ENCODE data around the gene HMCN2. TPM values are rescaled to one million over a fixed set of nuclear protein-coding genes. Genes with fewer than 3 reads are reported as not detected.

HMCN2 gene
- total RNA-seq, 1 experiment from 2014 or later: 8.6 TPM

- no peaks in the 10 kb centered on the region for H3K4me1 ChIP-seq (ENCODE audit: insufficient read depth, low read length)
- H4K91ac ChIP-seq (ENCODE audit: insufficient read length, low read depth, low read length): no peak overlapping the region
- H3K79me1 ChIP-seq (ENCODE audit: insufficient read depth, low read depth, low read length, poor library complexity, severe bottlenecking): no peaks in the 10 kb centered on the region
- H4K5ac ChIP-seq (ENCODE audit: insufficient read length, low read depth, low read length): no peak overlapping the region
- H2BK12ac ChIP-seq (ENCODE audit: insufficient read length, low read depth, low read length): no peak overlapping the region
- H3K23ac ChIP-seq (ENCODE audit: insufficient read length, low read depth, low read length): no peak overlapping the region
- no peak overlapping the region for H2BK5ac ChIP-seq (ENCODE audit: insufficient read length, low read length)
- H3K4ac ChIP-seq (ENCODE audit: low read depth, low read length): no peak overlapping the region
- H3T11ph ChIP-seq (ENCODE audit: low read length): no peak overlapping the region
- Mint-ChIP-seq H3K27me3 (ENCODE audit: low read depth) (no peaks in the 10 kb centered on the region), H3K4me3 (no peak overlapping the region), H3K27ac (no peak overlapping the region), H3K36me3 (ENCODE audit: insufficient read depth in 1 of 3, low read depth in 3 of 3) (peaks cover 0 to 2% (median 0%) of the 10 kb centered on the region in 3 experiments; a peak in 2 of 7 replicates), H3K9me3 (no peaks in the 10 kb centered on the region), H3K4me1 (no peaks in the 10 kb centered on the region)
- H3K27me3 ChIP-seq (ENCODE audit: insufficient read depth, low read length): no peaks in the 10 kb centered on the region
- H2BK15ac ChIP-seq (ENCODE audit: low read depth, low read length): no peak overlapping the region
- no peak for DNase-seq
- no peaks in the 10 kb centered on the region for H3K23me2 ChIP-seq (ENCODE audit: insufficient read length, low read depth, low read length, poor library complexity, severe bottlenecking)
- no peak overlapping the region for H3K9ac ChIP-seq (ENCODE audit: extremely low read depth, insufficient read length, low read length)
- no CpG with 5 or more reads among the region's 8 CpGs for WGBS (ENCODE audit: extremely low coverage, insufficient read length, low lambda C conversion rate)
- H2BK20ac ChIP-seq (ENCODE audit: low read depth, low read length, poor library complexity, severe bottlenecking): no peak overlapping the region
- H3K9me3 ChIP-seq (ENCODE audit: control insufficient read depth, low read depth, low read length): no peaks in the 10 kb centered on the region
- no peaks in the 10 kb centered on the region for H3K79me2 ChIP-seq (ENCODE audit: insufficient read depth, low read length)
- no peak overlapping the region for H4K8ac ChIP-seq (replicated peaks; ENCODE audit: insufficient read length, low read depth, low read length)
- no peak for TF ChIP-seq CTCF (conservative IDR thresholded peaks at IDR 0.05)
- H3K14ac ChIP-seq (ENCODE audit: insufficient read depth, low read length): no peak overlapping the region
- no peaks in the 10 kb centered on the region for H4K20me1 ChIP-seq (ENCODE audit: control insufficient read depth, insufficient read depth, insufficient read length)
- no peak overlapping the region for H3K56ac ChIP-seq (ENCODE audit: insufficient read length, low read depth, low read length)
- no peak overlapping the region for H3K27ac ChIP-seq (ENCODE audit: insufficient read length, low read depth, low read length)
- H2AK5ac ChIP-seq (ENCODE audit: insufficient read length, low read length): no peak overlapping the region
- H3K4me2 ChIP-seq (ENCODE audit: insufficient read depth, insufficient read length, low read length): no peak overlapping the region
- H2AFZ ChIP-seq (ENCODE audit: low read length): no peak overlapping the region
- no peak overlapping the region for H2BK120ac ChIP-seq (ENCODE audit: low read depth, low read length, poor library complexity, severe bottlenecking)
- H3K18ac ChIP-seq (ENCODE audit: insufficient read length, low read depth, low read length): no peak overlapping the region
These were observed 116.1 kb downstream of the HMCN2 start for GRCh38 chr9:130381660-130382059.

Measured in H9 (cell line).